SU-DHL-6 (cell line): ENCODE measurements around the gene PDE4B.

ENCODE experiments used
- H2AFZ ChIP-seq: fragments of 200-600 bp; sonication (generic); 2 replicates; pipeline ENCODE4 v1.6.1; 2014; ENCODE audit warnings: low read depth, mild to moderate bottlenecking, moderate library complexity, mixed read lengths, antibody characterized with exemption, low read length; ENCODE audit not compliant: severe bottlenecking
- H3F3A ChIP-seq: fragments of 200-600 bp; shearing (Covaris generic); 2 replicates; pipeline ENCODE4 v1.6.0; 2016; ENCODE audit warnings: antibody characterized with exemption, mild to moderate bottlenecking; ENCODE audit not compliant: insufficient read depth
- H3K27ac ChIP-seq: fragments of 200-600 bp; sonication (generic); 2 replicates; pipeline ENCODE4 v1.5.1; 2016; ENCODE audit warnings: low read depth, mild to moderate bottlenecking, low read length, moderate library complexity, mixed read lengths
- H3K27me3 ChIP-seq: fragments of 200-600 bp; sonication (generic), shearing (Covaris generic); 2 replicates; pipeline ENCODE4 v1.6.0; 2014; ENCODE audit warnings: mild to moderate bottlenecking, low read length
- H3K36me3 ChIP-seq: fragments of 200-600 bp; sonication (generic); 2 replicates; pipeline ENCODE4 v1.6.1; 2014; ENCODE audit warnings: mild to moderate bottlenecking, low read length, mixed read lengths
- H3K4me2 ChIP-seq: fragments of 300-600, 200-600 bp; shearing (Covaris generic), sonication (generic); 2 replicates; pipeline ENCODE4 v1.6.0; 2014; ENCODE audit warnings: low read length, low read depth, mild to moderate bottlenecking; ENCODE audit not compliant: poor library complexity, severe bottlenecking
- H3K4me3 ChIP-seq: fragments of 200-600 bp; sonication (generic); 2 replicates; pipeline ENCODE4 v1.5.1; 2014; ENCODE audit warnings: antibody characterized with exemption, low read length, mild to moderate bottlenecking, mixed read lengths; ENCODE audit not compliant: insufficient read depth, poor library complexity, severe bottlenecking
- H3K79me2 ChIP-seq: fragments of 200-600 bp; sonication (generic); 2 replicates; pipeline ENCODE4 v1.6.1; 2014; ENCODE audit warnings: mild to moderate bottlenecking, low read length, moderate library complexity; ENCODE audit not compliant: insufficient read depth
- H3K9ac ChIP-seq: fragments of 200-600 bp; sonication (generic); 2 replicates; pipeline ENCODE4 v1.7.0; 2014; ENCODE audit warnings: mild to moderate bottlenecking, low read length
- H3K9me2 ChIP-seq: fragments of 200-600 bp; sonication (generic); replicated peaks from 2 replicates; pipeline ENCODE4 v1.6.1; 2014; ENCODE audit warnings: low read length; ENCODE audit not compliant: insufficient read depth
- H3K9me3 ChIP-seq: fragments of 200-600 bp; sonication (generic); 2 replicates; pipeline ENCODE4 v1.6.1; 2014; ENCODE audit warnings: low read length, mixed read lengths; ENCODE audit not compliant: insufficient read depth
- H4K20me1 ChIP-seq: fragments of 200-600 bp; sonication (generic); 2 replicates; pipeline ENCODE4 v1.6.1; 2014; ENCODE audit warnings: low read depth, mild to moderate bottlenecking, antibody characterized with exemption, low read length, moderate library complexity, mixed read lengths
- EZH2phosphoT487 ChIP-seq: fragments of 200-600 bp; sonication (generic), shearing (Covaris generic); conservative IDR thresholded peaks from 2 replicates; pipeline ENCODE4 v1.6.1; 2018; ENCODE audit warnings: mild to moderate bottlenecking, antibody characterized with exemption, low read length, moderate library complexity, mixed read lengths
- TF ChIP-seq, protein P1 (sequence below): fragments of 200-600 bp; sonication (generic); IDR thresholded peaks from one replicate; pipeline ENCODE4 v1.5.1; 2017; ENCODE audit warnings: antibody characterized with exemption, mild to moderate bottlenecking, low read length, moderate library complexity; ENCODE audit not compliant: insufficient read depth, poor library complexity, severe bottlenecking

PDE4B gene

DNA sequence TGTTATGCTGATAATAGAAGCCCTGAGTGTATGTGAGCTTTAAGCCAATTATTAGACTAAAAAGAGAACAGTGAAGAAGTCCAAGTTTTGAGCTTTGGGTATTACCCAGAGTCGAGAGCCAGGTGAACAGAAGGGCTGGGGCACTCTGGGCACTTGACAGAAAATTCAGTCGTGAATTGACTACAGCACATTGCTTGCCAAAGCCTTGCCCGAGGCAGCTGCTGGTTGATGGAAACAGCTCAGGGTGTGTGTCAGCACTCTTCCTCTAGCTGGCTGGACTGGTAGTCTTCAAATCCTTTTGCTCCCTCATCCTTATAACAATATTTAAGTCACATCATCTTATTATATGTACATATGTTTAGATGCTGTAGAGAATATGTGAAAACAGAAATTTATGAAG lies 21.3 kb downstream of the PDE4B start:
- no peaks in the 10 kb centered on the region for H3K27me3 ChIP-seq
- TF ChIP-seq, protein P1, sequence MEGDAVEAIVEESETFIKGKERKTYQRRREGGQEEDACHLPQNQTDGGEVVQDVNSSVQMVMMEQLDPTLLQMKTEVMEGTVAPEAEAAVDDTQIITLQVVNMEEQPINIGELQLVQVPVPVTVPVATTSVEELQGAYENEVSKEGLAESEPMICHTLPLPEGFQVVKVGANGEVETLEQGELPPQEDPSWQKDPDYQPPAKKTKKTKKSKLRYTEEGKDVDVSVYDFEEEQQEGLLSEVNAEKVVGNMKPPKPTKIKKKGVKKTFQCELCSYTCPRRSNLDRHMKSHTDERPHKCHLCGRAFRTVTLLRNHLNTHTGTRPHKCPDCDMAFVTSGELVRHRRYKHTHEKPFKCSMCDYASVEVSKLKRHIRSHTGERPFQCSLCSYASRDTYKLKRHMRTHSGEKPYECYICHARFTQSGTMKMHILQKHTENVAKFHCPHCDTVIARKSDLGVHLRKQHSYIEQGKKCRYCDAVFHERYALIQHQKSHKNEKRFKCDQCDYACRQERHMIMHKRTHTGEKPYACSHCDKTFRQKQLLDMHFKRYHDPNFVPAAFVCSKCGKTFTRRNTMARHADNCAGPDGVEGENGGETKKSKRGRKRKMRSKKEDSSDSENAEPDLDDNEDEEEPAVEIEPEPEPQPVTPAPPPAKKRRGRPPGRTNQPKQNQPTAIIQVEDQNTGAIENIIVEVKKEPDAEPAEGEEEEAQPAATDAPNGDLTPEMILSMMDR: no peak
- TF ChIP-seq EZH2phosphoT487: no peak
- no peak overlapping the region for H3K9ac ChIP-seq
- H3K27ac ChIP-seq: no peak overlapping the region
- H3K79me2 ChIP-seq: no peaks in the 10 kb centered on the region
- H3K36me3 ChIP-seq: no peaks in the 10 kb centered on the region
- H3K4me2 ChIP-seq: no peak overlapping the region
- no peaks in the 10 kb centered on the region for H3K9me2 ChIP-seq
- no peak overlapping the region for H3K4me3 ChIP-seq
- H3F3A ChIP-seq: no peaks in the 10 kb centered on the region
- H3K9me3 ChIP-seq: no peaks in the 10 kb centered on the region
- no peak overlapping the region for H2AFZ ChIP-seq
- H4K20me1 ChIP-seq: no peaks in the 10 kb centered on the region

DNA sequence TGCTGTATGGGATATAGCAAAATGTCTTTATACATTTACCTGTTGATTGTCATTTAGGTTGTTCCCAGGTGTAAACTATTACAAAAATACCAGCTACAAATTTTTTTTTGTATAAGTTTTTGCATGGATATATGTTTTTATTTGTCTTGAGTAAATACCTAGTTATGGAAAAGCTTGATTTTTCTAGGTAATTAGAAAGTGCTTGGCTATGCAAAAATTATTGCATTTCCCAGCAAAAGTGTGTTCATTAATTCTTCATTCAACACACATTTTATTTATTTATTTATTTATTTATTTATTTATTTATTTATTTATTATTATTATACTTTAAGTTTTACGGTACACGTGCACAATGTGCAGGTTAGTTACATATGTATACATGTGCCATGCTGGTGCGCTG lies 22.1 kb downstream of the PDE4B start:
- Histone ChIP-seq H3K4me2 (no peak overlapping the region), H3F3A (no peaks in the 10 kb centered on the region), H3K27me3 (no peaks in the 10 kb centered on the region), H3K27ac (no peak overlapping the region), H4K20me1 (no peaks in the 10 kb centered on the region), H3K9ac (no peak overlapping the region), H3K79me2 (no peaks in the 10 kb centered on the region), H2AFZ (no peak overlapping the region), H3K36me3 (no peaks in the 10 kb centered on the region), H3K9me3 (no peaks in the 10 kb centered on the region), H3K9me2 (no peaks in the 10 kb centered on the region), H3K4me3 (no peak overlapping the region)
- TF ChIP-seq, protein P1: no peak
- no peak for TF ChIP-seq EZH2phosphoT487

DNA sequence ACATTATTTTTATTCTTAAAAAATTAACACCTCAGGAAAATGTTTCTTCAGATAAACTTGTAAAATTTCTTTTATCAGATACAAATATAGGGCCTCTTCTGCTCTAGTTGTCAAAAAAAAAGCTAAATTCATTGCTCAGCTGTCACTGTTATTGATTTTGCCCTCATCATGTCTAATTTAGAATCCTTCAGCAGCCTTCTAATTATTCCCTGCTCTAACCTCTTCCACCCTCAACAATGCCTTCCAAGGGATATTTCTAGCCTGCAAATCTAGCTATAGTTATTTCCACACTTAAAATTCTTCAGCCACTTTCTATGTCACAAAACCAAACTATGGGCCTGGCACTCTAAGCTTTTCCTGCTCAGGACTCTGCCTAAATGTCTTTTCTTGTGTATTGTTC lies 25.2 kb downstream of the PDE4B start:
- Histone ChIP-seq H3K4me2 (no peak overlapping the region), H3K4me3 (no peak overlapping the region), H2AFZ (no peak overlapping the region), H4K20me1 (no peaks in the 10 kb centered on the region), H3K36me3 (no peaks in the 10 kb centered on the region), H3K9ac (no peak overlapping the region), H3K79me2 (no peaks in the 10 kb centered on the region), H3K27ac (no peak overlapping the region), H3F3A (no peaks in the 10 kb centered on the region), H3K9me2 (no peaks in the 10 kb centered on the region), H3K9me3 (no peaks in the 10 kb centered on the region), H3K27me3 (no peaks in the 10 kb centered on the region)
- TF ChIP-seq, protein P1: no peak
- TF ChIP-seq EZH2phosphoT487: no peak

DNA sequence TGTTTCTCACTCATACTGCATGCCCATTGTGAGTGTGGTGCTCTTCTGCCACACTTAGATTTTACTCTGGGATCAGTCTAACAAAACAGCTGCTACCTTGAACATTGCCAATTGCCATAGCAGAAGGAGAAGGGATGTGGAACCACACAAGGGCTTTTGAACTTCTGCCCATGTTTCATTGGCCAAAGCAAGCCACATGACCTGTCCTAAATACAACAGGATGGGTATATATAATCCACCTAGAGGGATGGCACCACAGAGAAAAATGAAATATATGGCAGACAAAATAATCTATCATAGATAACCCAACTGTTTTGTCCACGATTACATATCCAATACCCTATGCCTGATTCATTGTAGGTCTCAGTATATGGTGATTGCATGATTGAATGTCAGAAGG lies 26.3 kb downstream of the PDE4B start:
- TF ChIP-seq, protein P1: no peak
- TF ChIP-seq EZH2phosphoT487: no peak
- no peak overlapping the region for H3K27ac ChIP-seq
- H3K79me2 ChIP-seq: no peaks in the 10 kb centered on the region

More for the DNA sequence above, 26.3 kb downstream of the PDE4B start:
- Histone ChIP-seq H3K4me2 (no peak overlapping the region), H4K20me1 (no peaks in the 10 kb centered on the region), H3F3A (no peaks in the 10 kb centered on the region), H3K9me3 (no peaks in the 10 kb centered on the region), H3K4me3 (no peak overlapping the region), H3K9ac (no peak overlapping the region), H3K36me3 (no peaks in the 10 kb centered on the region), H3K27me3 (no peaks in the 10 kb centered on the region), H3K9me2 (no peaks in the 10 kb centered on the region), H2AFZ (no peak overlapping the region)
